Activated gamma-delta T cell treated with Interleukin-2 at 50 U/mL for 16 hours (primary cell): Measurements from ENCODE around the gene UNC5C.

Experiments used
- DNase-seq: peaks from one replicate; pipeline ENCODE4 v3.0.0-alpha.2; 2020

The UNC5C gene

DNA sequence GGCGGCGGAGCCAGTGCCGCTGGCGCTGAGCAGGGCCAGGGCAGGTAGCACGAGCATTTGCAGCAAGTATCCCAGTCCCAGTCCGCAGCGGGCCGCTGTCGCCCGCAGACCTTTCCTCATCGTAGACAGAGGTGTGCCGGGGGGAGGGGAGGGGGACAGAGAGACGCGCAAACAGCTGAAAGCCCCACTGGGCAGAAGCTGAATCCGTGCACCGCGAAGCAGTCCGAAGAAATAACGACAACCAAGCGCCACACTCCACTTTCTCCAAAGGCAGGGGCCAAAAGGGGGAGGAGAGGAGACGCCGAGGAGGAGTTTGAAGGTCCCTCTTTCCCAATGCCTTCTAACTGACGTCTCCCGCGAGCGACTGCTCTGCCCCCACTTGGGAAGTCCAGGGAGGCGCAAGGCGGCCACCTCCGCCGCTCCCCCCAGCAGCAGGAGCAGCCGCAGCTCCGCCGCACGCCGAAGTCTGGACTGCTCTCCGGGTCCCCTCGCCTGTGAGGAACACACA is at the start of gene UNC5C:
TSS of gene UNC5C (minus strand) at position 236 of the 508 bp plus-strand sequence.
- DNase-seq = no peak

DNA sequence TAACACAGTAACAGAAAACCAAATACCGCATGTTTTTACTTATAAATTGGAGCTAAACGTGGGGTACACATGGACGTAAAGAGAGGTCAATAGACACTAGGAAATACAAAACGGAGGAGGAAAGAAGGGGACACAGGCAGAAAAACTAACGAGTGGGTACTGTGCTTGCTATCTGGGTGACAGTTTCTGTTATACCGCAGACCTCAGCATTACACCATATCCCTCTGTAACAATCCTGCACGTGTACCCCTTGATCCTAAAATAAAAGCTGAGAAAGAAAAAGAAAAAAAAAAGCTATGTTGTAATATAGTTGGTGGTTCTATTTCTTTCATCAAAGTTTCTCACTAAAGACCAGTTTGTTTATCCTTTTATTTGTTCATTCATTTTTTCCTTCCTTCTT is 47.9 kb upstream of the UNC5C start:
- no peak for DNase-seq

DNA sequence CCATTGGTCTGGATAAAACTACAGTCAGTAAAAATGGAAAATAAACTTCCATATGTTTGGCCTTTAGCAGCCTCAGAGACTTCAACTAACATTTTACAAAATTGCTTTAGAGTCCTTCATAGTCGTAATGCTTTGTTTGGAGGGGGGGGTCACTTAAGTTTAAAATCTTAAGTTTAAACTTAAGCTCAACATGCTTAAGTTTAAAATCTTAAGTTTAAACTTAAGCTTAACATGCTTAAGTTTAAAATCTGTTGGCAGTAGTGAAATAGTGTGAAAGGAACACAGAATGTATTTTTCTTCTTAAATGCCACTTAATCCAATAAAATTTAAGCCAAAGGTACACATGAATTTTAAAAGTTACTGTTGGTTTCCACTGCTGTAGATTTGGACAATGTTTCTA is 45.9 kb upstream of the UNC5C start:
- no peak for DNase-seq

DNA sequence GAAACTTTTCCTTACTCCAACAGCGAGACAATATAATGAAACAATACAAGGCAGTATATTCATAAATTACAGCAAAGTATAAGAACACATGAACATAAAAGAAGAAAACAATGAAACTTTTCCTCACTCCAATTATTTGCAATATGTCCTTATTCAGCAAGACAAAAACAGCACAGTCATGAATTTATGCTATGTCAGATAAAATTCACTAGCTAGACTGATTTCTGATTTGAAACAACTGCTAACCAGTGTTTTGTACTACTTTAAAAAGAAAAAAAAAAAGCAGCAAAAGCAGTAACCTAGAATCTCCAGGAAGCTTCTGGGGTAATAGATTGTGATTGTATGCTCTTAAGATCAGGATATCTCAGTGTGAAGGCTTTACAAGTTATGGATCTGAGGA is 45.2 kb upstream of the UNC5C start:
- no peak for DNase-seq

DNA sequence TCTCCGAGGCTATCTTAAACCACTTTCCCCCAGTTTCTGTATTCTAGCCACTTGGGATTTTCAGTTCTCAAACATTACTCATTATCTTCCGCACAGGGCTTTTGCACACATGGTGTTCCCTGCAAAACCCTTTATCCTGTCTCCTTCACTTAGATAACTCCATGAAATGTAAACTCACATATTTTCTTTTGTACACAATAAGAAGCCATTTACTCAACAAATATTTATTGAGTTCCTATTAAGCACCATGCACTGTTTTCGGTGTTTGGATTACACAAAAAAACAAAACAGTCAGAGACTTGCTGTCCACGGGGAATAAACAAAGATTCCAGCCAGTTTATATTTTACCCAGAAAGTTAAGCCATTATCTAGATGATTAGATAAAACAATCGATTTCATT is 42.5 kb upstream of the UNC5C start:
- no peak for DNase-seq

DNA sequence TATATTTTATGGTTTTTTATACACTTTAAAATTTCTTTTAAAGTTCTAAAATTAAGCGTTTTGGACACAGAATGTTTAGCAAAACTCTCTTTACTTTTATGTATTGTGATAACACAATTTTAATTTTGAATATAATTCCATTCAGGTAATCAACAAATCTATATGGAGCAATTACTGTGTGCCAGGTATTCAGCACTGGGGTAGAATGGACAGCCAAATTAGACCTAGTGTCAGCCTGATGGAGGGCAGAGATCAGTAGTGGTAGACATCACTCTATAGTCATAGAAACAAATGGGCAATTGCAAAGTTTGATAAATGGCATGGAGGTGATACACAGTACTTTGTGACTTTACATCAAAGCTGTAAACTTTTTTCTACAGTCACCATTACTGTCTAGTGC is 41.8 kb upstream of the UNC5C start:
- DNase-seq = no peak

DNA sequence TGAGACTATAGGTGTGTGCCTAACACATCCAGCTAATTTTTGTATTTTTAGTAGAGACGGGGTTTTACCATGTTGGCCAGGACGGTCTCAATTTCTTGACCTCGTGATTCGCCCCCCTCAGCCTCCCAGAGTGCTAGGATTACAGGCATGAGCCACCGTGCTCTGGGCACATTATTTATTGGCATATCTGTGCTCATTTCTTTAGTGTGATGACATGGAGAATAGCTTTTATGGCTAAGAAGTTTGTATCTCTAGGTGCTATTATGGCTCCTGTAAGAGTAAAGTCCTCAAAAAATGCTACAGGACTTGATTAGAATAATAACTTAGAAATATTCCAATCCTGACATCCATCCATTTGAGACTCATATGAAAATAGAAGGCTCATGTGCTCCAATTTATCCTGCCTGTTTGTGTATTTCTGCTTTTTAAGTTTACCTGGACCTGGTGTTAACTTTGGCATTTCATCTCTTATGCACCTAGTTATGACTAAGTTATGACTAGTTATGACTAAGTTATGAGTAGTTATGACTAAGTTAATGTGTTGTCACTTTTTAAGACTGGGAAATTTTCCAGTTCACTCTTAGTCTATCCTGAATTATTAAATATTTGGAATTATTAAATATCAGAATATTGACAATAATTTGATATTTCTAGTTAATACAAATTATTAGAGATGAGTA is 36.4 kb upstream of the UNC5C start:
- DNase-seq = no peak

DNA sequence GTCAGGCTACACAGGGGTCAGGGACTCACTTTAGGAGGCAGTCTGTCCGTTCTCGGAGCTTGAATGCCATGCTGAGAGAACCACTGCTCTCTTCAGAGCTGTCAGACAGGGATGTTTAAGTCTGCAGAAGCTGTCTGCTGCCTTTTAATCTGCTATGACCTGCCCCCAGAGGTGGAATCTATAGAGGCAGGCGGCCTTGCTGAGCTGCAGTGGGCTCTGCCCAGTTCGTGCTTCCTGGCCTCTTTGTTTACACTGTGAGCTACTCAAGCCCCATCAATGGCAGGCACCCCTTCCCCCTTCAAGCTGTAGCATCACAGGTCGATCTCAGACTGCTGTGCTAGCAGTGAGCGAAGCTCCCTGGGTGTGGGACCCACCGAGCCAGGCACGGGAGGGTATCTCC is 31.5 kb upstream of the UNC5C start:
- no peak for DNase-seq

DNA sequence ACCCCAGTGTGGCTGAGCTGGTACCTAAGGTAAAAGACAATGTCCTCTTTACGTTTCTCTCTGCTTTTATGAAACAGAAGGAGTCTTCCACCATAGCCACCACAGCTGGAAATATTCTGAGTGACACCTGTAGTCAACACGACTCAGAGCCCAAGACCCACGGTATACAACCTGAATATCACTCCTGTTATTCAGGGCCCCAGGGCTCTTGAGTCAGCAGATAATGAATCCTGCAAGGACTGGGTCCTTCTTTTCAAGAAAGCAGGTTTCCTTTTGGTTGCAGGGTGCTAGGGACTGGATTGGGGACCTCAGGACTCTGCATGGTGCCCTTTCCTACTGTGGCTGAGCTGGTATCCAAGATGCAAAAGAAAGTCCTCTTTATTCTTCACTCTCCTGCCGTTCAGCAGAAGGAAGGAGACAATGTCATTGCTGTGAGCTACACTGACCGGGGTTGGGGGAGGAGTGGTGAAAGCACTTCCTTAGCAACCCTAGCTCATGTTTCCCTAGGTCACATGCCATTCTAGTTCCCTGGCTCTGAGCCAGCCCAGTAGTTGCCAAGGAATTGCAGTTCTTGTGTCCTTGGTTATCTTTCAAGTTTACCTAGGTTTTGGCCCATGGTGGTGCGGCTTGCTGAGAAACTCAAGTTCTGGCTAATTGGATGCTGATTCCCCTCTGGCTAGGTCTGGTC is 23.7 kb upstream of the UNC5C start:
- DNase-seq = no peak

DNA sequence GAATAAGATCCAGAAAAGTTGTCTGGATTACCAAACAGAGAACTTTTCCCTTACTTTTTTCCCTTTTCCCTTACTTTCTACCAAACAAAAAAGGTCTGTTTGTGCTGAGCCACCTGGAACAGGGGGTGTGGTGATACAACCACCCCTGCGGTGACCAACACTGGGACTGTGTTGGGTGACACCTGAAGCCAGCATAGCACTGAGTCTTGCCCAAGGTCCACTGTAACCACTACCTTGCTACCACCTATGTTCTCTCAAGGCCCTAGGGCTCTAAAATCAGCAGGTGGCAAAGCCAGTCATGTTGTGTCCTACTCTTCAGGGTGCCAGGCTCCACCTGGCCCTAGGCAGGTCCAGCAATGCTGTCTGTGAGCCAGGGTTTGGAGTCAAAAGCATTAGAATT is 22.8 kb upstream of the UNC5C start:
- DNase-seq = no peak

DNA sequence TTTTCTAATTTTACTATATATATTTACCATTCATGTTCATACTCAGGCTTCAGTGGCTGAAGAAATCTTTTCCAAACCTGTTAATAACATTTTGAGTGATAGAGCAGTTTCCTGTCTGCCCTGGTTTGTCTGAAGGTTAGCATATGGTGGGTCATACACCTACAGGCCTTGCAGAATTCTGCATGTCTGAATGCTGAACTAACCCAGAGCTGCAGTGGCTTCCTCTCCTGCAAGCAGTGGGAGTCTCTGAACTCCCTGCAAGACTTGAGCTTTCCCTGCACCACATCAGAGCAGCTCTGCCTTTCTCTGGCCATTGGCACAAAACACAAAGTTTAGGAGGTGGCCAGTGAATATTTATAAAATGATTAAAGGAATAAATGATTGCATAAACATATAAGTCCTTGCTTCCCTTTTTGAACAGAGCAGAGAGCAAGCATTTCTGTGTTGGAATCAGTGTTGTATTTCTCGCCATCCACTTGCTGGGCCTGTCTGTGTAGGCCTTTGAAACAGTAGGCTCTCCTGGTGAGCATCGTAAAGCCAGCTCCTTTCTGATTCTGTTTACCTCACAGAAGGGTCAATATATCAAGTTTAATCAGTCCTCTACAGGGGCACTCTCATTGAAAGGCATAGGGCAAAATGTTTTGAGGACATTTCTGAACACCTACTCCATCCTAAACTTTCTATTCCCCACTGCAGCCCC is 15.0 kb upstream of the UNC5C start:
- no peak for DNase-seq

DNA sequence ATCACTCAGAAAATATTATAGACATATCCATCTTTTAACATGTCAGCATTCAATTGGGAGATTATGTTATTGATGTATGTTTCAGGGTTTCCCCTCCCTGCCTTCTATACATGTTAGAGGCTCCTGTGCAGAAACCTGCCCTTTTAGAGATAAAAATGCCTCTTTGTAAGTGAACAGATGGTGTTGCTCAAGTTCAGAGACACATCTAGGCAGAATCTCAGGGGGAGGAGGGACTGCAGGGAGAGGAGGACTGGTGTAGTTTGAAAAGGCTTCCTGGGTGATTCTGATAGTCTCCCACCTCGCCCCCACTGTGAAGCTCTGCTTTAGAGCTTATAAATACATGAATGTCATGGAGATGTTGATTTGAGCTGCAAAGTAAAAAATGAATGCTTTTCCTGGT is 12.0 kb upstream of the UNC5C start:
- no peak for DNase-seq

DNA sequence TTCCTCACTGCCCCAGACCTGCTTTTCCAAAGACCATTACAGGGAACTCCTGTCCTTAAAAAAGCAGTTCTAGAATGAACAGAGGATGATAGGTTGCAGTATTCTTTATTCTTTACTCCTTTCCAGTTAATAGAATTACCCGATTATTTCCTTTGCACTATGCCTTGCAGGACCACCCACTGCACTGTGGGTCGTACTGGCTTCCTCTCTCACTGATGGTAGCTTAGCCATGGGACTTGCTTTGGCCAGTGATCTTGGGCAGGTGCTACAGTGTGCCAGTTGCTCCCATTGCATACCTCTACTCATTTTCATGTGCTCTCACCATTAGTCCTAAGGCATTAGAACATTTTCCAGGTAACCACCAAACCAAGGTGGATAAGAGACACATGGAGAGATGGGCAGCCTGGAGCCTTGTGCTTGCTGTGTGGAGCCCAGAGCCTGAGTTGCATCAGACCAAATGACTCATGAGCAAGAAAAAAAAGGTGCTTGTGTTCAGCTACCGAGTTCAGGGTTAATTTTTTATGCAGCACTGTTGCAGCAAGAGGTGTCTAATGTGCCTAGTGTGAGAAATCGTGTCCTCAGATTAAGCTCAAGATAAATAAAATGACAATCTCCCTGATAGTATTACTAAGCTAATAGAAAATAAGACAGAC is 7.6 kb upstream of the UNC5C start:
- no peak for DNase-seq

DNA sequence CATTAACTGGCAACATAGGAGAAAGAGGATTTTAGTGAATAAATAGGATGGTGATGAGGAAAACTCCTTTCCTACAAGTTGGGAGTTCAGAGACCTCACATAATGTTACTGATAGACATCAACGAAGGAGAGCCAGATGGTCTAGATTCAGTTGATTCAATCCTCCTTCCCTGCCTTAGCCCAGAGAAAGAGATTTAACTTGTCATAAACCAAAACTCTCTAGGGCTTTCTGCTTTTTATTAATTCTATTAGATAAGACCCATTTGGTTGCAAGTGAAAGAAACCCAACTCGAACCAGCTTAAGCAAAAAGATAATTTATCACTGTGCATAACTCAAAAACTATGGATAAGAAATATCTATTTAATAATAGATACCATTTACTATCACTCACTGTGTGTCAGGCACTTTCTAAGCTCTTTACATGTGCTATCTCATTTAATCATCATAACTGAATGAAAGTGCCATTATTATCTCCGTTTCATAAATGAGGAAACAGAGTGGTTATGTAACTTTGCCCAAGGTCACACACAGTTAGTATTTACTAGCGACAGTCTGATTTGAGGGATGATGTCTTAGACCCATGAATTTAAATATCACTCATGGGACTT is 4.3 kb upstream of the UNC5C start:
- DNase-seq = no peak

DNA sequence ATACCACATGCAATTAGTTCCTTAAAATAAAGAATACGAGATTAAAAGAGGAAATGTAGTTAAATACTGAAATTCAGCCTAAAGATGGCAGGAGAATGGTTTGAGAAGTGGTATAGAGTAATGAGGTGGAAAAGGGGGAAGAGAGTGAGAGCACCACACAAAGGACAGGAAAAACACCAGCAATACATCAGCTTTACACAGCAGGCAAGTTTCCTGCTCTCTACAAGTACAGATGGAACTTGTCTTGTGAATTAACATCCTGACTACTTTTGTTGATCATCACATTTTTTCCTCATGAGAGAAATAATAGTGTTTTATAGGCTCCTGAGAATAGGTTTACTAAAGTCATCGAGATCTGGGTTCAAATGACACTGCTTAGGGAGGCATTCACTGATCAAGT is 2.9 kb upstream of the UNC5C start:
- DNase-seq = no peak

DNA sequence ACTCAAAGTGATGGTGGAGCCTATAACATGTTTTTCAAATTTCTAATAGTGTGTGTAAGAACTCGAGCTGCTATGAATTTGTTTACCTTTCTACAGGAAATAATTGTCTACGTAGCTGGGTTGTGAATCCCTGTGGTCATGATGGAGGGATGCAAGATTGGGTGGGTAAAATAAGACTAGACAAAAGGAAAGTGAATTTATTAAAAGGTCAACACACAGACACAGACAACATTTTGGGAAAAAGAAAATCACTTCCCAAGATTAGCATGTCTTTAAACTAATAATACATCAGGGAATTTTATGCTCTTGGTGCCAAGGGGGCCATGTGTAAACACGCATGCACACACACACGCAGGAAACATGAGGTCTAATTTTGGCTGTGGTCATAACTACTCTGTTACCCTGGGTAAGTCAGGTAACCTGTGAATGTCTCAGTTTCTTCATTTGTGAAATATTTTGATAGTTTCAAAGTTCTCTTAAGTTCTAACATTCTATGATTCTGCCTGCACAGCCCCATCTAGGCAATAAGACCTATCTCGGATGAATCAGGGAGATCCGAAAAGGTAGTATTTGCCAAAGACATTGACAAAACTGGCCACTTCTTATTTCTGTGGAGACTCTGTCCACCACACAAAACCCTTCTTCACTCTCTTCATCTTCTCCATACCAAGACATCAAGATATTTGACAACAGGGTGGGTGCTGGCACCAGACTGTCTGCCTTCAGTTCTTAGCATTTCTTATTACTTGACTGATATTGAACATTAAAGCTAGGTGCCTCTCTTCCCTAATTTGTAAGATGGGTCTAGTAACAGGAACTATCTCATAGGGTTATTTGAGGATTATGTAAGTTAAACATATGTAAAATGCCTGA is 1.6 kb upstream of the UNC5C start:
- DNase-seq = no peak

DNA sequence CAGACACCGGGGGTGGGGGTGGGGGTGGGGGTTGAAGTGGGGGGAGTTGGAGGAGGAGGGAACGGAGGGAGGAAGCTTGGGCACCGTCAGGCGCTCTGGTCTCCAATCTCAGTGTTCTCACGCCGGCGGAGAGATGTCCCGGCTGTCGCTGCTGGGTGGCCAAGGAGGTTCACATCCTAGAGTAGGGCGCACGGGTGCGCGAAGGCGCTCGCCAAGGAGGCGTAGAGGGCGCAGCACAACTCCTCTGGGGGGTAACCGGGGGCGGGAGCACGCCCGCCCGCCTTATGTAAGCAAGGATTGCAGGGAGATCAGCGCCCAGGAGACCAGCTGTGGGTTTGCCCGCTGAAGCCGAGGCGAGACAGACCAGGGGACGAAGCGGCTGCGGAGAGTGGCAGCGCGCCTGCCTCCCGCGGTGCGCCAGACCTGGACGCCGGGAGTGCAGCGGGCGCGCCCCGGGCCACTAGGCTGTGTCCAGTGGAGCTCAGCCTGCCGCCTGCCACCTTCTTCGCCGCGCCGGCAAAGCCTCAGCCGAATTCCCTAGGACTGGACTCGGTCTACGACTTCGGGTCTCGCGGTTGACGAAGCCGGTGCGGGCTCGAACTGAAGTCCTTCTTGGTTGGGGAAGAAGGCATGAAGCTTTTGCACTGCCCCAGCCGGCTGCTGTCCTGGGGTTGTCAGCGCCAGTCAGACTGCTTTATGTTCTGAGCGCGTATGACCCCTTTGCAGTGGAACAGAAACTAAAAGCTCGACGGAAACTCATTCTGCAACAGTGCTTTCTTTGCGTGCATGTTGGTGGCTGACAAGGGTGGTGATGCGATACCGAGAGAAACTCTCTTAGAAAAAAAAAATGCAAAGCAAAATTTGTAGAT is 707 bp upstream of the UNC5C start:
- no peak for DNase-seq

DNA sequence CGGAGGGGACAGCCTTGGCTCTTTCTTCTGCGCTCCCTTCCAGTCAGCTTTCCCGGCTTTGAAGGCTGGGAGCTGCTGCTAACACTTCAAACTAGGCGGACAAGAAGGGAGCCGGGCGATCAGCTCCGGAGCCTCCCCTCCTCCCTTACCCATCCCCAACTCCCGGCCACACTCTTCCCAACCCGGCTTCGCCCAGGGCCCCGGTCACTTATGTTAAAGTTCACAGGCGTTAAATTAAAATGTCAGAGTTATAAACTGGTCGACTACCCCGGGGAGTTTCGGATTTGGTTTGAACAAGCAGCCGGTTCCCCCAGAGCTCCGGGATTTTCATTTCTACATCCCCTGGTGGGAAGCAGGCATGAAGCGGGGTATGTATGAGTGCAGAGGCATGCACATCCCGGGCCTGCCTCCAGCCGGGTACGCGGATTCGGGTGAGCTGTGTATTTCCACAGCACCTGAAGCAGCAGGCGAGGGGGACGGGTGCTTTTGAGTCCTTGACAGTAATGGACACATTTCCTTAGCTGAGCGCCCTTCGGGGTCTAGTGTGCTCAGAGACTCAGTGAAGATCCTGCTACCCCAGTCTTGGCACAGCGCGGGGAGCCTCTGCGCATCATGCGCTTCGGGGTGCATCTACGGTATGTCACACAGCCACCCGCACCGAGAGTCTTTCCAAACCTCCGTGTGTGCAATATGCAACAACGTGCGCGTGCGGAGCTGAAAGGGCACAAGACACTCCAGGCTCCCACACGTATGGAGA is 880 bp downstream of the UNC5C start:
- DNase-seq = no peak

DNA sequence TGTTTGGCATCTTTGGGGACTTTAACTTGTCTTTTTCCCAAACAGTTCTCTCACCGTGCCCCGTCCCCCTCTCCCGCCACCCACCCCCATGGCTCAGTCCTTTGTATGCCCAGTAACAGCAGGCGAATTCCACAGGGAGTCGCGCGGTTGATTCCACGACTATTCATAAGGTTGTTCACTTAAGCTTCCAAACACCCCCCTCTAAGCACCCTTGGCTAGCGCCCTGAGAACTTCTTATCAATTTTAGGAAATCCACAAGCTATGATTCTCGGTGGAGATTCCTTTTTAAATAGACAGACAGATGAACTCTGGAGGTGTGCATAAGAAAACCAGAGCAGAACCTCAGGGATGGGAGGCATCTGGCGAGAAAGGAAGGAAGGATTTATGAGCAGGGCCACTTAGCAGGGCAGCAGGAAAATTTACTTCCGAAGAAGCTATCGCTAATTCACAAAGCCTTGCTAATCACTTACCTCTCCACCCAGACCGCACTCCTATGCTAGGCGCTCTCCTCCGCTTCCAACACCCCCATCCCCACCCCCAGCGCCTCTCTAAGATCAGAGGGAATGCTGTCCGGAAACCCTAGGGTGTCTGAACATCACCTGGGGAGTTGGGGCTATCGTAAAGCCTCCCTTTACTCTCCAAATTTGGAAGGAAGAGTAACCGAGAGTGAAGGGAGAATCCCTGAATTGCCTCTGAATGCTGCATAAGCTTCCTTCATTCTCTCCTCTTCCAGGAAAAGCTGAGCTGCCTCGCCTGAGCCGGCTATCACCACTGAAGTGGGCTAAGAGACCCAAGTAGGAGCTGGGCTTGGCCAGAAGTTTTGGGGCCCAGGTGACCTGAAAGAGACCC is 1.7 kb downstream of the UNC5C start:
- no peak for DNase-seq
